GM21717 (cell line): ENCODE data around the gene UMPS.
"Not testable (repeated sequence)": the region's sequence is repeated elsewhere in the genome, so short reads cannot be mapped to it uniquely, and the experiment has no call there.

Source experiments
- ATAC-seq: cut with Tn5 transposase; IDR thresholded peaks from one replicate; pipeline ENCODE4 v1.9.1; 2021; ENCODE audit warnings: mild to moderate bottlenecking, moderate library complexity; ENCODE audit not compliant: unreplicated experiment

Gene UMPS

DNA sequence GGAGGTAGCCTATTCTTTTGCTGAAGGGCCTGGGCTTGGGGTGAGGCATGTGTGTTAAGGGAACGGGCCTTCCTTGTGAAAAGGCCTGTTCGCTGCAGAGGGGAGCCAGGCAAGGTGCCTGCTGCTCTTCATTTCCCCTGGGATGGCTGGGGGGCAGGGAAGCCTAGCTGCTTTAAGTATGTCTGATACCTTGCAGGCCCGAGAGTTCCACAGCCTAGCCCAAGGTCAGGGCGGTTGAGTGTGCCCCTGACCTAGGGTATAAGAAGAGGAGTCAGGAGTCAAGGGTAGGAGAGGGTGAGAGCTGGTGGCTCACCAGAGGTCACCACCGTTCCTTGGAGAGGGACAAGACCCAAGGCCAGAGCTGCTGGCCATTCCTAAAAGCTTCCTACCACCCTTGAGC lies 46.6 kb downstream of the UMPS start:
- no peak for ATAC-seq

DNA sequence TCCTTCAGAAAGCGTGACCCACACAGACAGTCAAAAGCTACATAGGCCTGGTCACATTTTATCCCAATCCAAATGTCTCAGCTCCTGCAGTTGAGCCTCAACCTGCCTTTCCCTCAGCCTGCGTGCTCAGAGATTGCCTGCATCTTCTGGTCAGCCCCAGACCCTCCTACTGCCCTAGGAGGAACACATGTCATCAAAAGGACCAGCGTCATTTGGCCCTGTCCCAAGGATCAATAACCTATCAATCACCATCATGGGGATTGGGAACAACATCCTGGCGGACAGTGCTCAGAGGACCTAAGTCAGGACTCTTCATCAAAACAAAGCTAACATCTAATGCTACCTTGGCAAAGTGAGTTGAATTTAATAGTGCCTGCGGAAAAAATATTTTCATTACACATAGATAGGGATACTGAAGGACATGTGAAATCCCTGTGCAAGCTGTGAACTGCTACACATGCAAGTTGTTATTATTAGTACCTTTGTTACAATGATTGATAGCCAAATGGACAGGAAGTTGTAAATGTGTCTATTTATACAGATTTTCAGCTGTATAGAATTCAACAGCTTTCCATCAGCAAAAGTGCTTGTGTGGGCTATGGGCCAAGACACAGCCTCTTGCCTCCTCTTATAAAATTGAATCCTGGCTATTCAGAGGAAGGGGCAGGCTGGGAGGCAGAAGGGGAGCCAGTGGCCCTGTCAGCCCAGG lies 47.7 kb downstream of the UMPS start:
- no peak for ATAC-seq

DNA sequence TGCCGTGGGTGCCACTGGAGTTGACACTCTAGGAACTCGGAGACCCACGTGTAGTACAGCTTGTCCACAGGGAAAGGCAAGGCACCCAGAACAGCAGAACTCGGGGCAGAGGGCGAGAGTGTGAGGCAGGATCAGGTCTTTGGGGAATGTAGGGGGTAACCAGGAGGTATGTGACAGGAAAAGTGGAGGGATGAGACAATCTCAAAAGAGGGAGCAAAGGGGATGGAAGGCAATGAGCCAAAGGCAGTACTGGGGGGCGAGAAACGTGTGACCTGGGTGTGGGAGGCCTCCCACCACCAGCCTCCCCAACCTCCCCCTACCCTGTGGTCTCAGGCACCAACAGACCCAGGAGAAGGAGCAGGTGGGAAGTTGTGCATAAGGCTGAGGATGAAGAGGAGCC lies 48.9 kb downstream of the UMPS start:
- ATAC-seq, result no peak

DNA sequence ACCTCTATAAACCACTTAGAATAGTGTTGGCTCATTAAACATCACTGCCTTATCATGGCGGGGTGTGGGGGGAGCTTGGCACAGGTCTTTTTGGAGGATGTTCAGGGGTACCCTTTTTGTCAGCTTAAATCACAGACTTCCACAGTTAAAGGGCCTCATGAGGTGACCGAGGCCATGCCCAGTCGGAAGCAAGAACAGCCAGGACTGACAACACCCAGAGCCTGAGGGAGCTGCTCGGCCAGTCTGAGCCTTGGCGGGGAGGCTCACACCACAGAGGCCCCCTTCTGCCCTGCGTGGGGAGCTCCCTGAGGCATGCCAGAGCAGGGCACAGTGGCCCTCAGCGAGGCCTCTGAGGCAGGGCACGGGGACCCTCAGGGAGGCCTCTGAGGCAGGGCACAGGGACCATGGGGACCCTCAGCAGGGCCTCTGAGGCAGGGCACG lies 49.5 kb downstream of the UMPS start:
- no peak for ATAC-seq

DNA sequence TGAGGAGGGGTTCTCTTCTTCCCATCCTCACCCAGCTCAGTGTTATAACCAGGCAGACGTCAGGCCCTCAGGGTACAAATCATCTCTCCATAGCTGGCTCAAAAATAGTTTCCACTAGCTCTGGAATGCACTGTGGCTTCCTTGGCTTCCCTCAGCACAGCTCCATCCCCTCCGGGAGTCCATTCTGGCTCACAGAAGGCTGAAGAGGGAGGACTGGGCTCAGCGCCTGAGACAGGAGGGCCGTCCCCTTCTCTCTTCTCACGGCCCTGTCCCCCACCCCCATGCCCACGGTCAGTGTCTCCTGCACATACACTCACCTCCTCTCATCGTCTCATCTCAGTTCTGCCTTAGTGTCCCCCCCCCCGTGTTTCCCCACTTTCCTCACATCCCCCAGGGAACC lies 50.1 kb downstream of the UMPS start:
- no peak for ATAC-seq

DNA sequence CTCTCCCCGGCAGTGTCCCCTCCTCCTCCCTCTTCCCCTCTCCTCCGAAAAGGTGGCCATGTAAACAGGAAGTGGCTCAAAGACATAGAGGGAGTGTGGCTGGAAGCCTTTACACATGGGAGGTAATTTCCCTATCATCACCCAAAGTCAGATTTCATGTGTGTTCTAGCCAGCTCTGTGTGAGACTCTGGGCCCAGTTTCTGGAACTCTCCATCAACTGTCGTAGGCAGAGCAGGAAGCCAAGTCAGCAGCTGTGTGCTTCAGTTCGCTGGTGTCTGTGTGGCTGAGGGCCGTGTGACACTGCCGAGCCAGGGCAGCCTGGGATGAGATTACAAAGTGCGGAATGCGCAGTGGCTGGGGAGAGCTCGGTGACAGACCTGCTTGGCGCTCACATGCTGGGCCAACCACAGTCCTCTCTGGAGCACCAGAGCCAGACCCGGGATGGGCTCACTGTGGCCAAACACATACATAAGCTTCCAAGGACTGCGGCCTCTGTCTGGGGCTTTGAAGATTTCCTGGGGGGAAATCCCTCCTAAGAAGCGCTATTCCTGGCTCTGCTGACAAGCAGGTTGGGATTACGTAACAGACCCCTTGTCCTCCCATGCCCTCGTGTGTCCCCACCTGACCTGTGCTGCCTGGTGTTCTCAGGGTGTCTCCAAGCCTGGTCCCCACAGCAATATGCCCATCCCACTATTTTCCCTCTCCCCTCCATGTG lies 50.7 kb downstream of the UMPS start:
- no peak for ATAC-seq

DNA sequence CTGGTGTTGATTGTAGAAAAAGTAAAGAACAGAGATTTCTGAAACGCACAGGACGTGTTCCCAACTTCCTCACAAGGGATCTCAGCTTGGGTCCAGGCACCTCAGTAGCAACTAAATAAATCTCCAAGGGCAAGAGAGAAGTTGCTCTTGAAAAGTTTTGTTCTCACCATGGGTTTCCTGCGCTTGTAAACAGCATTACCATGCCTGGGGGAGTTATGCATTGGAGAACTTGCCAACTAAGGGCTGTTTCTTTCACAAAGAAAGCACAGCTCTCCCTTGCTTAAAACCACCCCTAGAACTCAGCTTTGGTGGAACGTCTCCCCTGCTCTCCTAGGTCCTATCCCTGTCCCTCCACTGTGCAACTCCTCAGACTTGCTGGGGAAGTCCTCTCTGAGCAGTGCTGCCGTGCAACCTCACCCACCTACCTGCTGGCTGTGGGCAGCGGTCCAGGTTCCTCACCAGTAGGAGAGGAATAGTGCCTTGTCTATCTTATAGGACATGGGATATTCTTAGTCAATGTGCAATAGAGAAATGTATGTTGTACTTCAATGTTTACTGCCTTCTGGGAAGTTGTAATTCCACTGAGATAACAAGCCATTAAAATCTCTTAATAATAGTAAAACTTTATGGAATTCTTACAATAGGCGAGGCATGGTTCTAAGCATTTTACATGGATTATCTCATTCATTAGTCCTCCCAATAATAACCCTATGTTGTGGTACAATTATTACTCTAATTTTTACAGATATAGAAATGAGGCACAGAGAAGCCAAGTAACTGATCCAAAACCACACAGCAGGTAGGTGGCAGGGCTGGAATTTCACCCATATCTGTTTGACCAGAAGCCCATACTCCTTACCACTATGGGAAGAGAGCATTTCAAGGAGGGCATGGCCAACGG lies 51.5 kb downstream of the UMPS start:
- no peak for ATAC-seq

DNA sequence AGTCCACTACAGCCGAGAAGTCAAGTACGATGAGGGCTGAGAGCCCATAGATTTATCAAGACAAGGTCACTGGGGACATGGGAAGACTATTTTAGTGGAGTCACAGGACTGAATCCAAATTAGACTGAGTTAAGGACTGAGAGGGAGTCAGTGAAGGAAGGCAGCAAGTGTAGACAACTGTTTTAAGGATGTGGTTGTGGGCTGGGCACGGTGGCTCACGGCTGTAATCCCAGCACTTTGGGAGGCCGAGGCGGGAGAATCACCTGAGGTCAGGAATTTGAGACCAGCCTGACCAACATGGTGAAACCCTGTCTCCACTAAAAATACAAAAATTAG lies 52.1 kb downstream of the UMPS start:
- not testable (repeated sequence) for ATAC-seq

DNA sequence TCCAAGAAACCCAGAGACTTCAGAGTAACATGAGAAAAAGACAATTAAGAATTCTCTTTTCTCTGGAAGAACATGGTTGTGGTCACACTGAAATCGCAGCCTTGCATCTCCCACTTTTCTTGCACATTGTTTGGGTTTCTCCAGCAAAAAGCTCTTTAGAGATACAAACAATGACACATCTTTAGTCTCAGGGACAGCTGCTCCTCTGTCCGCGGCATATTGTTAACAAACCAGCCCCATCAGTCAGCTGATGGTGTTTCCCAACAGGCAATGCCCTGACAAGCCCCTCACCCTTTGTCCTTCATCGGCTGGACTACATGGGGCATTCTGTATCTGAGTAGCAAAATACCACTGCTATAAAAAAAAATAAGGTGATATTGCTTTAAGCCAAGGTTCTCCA lies 53.4 kb downstream of the UMPS start:
- ATAC-seq, result no peak

- ATAC-seq, result peak; percentile 66
These were observed 54.6 kb downstream of the UMPS start for GRCh38 chr3:124784686-124785382.

DNA sequence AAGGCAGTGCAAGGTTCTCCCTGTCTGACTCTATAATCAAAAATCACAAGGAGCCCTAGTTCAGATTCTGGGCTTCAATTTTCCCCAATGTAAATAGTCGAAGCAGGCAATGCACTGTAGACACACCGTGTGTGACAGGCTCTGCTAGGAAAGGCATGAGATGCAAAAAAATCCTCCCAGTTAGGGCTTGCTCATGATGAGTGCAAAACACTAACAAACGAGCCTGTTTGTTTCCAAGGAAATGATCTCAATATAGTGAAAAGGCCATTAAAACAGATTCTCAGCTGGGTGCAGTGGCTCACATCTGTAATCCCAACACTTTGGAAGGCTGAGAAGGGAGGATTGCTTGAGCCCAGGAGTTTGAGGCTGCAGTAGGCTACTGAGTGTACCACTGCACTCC lies 55.7 kb downstream of the UMPS start:
- no peak for ATAC-seq

DNA sequence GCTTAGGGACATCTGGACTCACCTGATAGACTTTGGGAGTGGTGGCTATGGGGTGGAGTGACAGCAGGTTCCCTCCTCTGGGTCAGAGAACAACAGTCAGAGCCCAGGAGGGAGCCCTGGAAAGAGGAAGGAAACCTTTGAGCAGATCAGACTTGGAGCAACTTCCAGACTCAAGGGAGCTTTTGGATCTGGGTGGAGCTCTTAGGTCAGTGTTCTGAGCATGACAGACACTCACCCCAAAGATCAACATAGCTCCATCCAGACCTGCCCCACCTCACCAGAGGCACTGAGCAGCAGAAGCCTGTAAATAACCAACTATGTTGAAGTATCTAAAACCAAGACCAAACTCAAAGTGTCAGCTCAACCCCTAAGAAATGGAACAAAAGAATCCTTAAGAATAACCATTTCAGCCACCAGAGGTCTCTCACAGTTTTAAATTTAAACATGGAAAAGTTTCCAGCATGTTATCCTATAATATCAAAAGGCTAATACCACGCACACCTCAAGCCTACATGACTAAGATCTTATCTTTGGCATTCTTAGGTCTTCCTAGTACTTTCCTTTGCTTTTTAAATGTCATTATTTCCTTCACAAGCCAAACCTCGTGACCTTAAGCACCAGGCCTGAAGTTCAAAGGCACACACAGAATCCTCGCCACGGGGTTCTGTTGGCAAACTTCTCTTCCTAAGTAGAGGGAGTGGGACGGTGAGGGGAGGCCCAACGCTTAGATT lies 56.4 kb downstream of the UMPS start:
- no peak for ATAC-seq

GRCh38 chr3:124787476-124788195 lies 57.4 kb downstream of the UMPS start:
- no peak for ATAC-seq

GRCh38 chr3:124788254-124788745 lies 58.0 kb downstream of the UMPS start:
- ATAC-seq, result no peak

DNA sequence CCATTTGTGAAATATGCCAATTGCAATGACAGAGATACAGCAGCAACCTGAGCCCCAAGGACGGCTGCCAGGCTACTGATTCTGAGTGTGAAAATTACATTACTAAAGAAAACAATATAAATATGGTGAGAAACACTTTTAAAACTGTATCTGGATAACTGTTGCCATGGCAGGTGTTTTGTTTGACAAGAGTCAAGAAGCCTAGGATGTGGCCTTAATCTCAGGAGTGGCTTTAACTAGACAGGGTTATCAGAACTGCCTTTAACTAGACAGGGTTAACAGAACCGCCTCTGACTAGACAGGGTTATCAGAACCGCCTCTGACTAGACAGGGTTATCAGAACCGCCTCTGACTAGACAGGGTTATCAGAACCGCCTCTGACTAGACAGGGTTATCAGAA lies 58.9 kb downstream of the UMPS start:
- ATAC-seq, result not testable (repeated sequence)

- ATAC-seq, result no peak
These were observed 60.9 kb downstream of the UMPS start for GRCh38 chr3:124791142-124791541.

DNA sequence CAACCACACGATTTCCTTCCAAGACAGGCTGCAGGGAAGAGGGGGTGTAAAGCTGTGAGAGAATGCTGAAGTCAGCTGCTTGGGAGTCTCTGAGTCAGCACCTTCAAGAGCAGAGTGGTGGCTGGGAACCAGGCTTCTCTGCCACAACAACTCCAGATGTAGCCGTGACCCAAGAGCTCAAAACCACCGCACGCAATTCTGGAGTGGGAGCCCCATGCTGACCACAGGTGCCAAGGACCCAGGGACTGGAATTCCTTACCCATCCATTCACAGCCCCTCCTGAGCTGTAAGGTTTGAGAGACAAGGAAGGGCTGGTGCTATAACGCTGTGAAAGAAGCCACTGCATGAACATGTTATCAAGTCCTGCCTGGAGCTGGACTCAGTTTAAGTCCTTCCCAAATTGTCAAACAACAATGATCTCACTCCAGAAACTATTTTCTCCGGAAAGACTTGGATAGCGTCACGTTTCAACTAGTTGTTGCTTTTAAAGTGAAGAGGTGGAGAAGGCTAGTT lies 61.4 kb downstream of the UMPS start:
- no peak for ATAC-seq

DNA sequence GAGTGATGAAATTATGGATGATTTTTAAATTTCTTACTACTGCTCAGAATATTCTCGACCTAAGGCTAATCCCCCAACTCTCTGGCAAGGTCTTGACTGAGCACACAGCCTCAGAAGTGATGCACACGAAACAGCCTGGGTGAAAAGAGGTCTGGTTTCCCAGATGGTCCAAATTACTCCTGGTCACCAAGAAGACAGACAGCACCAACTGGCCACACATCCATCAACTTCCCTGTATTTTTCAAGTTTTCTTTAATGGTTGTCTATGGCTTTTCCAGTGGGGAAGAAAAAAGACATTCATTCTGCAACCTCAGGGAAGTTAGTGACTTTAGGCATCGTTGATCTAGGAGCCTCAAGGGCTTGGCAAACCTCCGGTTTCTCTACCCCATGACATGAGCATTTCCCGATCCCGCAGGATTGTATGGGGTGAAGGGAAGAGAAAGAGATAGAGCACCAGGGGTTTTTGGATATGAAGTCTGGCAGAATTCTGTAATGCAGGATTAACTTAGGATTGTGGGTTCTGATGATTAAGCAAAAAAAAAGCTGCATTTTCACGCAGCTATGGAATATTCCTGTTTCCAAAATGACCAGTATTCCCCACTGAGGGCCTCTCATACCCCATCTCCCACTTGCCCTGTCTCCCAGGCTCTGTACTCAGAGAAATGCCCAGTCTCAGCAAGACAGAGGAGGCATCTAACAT lies 62.2 kb downstream of the UMPS start:
- ATAC-seq, result no peak
